Gastrocnemius medialis (tissue), 4 donors: ENCODE results near the gene ACTR6. TPM values are rescaled to one million over a fixed set of nuclear protein-coding genes. Genes with fewer than 3 reads are reported as not detected.

Experiments
- ATAC-seq, 2 donors: fragments of 150-250 bp; one replicate each; pipeline ENCODE4 v1.9.1; 2016
- DNase-seq, 2 donors: peaks; one replicate each; pipeline ENCODE4 v3.0.0-alpha.2; 2019
- H3K27ac ChIP-seq, 4 donors: fragments of 200-600 bp; sonication (generic); 1 replicate in 1 of 4; 2 replicates in 3 of 4; pipeline ENCODE4 v1.5.1; 2016 to 2018; ENCODE audit warnings: mild to moderate bottlenecking in 2 of 4, moderate library complexity in 1 of 4
- H3K27me3 ChIP-seq, 3 donors: fragments of 200-600 bp; sonication (generic) in 2 of 3; 1 replicate in 1 of 3; 2 replicates in 2 of 3; pipeline versions ENCODE4 v1.5.1 to v1.6.0; 2016 to 2019; ENCODE audit warnings: mild to moderate bottlenecking in 1 of 3, moderate library complexity in 1 of 3
- H3K36me3 ChIP-seq, 2 donors: fragments of 200-600 bp; sonication (generic) in 1 of 2; one replicate each; pipeline ENCODE4 v1.5.1; 2017 to 2018
- H3K4me1 ChIP-seq, 2 donors: fragments of 200-600 bp; sonication (generic) in 1 of 2; one replicate each; pipeline ENCODE4 v1.5.1; 2016 to 2017; ENCODE audit warnings: mild to moderate bottlenecking in 2 of 2
- H3K4me3 ChIP-seq, 4 donors: fragments of 200-600 bp; sonication (generic) in 3 of 4; 1 replicate in 1 of 4; 2 replicates in 3 of 4; pipeline ENCODE4 v1.5.1; 2016 to 2019; ENCODE audit warnings: mild to moderate bottlenecking in 2 of 4
- H3K9me3 ChIP-seq, 3 donors: fragments of 200-600 bp; sonication (generic) in 2 of 3; 1 replicate in 1 of 3; 2 replicates in 2 of 3; pipeline ENCODE4 v1.5.1; 2016 to 2019
- POLR2A ChIP-seq, 2 donors: fragments of 450-650 bp; IDR thresholded peaks; one replicate each; pipeline ENCODE4 v1.6.1; 2017; ENCODE audit warnings: antibody characterized with exemption in 2 of 2, mild to moderate bottlenecking in 2 of 2, moderate library complexity in 2 of 2
- in situ Hi-C, 4 donors: fragments of 200-750 bp; cut with MboI; loops; one replicate each; pipeline versions ENCODE4 v1.15.0 to v1.8.0; 2017; ENCODE audit warnings: low sequenced_read_pairs in 4 of 4
- intact Hi-C: fragments of 100-400 bp; cut with DNase I; formaldehyde crosslinking; loops from one replicate; pipeline ENCODE4 v1.15.1; 2023; ENCODE audit warnings: low total_unique reads
- total RNA-seq, 4 donors: library from RNA; depleted of rRNA; stranded (reverse); fragments of >200 nt; gene quantifications; one replicate each; pipeline versions ENCODE4 v1.1.0 to v1.2.3, GENCODE V29; 2016
- TF ChIP-seq, protein P1 (sequence below), 5 experiments: fragments of 450-650 bp in 3 of 5; fragments of 200-600 bp in 2 of 5; sonication (generic) in 2 of 5; IDR thresholded peaks in 4 of 5; conservative IDR thresholded peaks in 1 of 5; 1 replicate in 4 of 5; 2 replicates in 1 of 5; pipeline ENCODE4 v1.5.1; 2016 to 2019; ENCODE audit warnings: antibody characterized with exemption in 5 of 5, mild to moderate bottlenecking in 3 of 5, moderate library complexity in 3 of 5

Gene ACTR6
- total RNA-seq, 4 donors from 2014 or later = 8.4 to 19.2 (median 16.6) TPM

DNA sequence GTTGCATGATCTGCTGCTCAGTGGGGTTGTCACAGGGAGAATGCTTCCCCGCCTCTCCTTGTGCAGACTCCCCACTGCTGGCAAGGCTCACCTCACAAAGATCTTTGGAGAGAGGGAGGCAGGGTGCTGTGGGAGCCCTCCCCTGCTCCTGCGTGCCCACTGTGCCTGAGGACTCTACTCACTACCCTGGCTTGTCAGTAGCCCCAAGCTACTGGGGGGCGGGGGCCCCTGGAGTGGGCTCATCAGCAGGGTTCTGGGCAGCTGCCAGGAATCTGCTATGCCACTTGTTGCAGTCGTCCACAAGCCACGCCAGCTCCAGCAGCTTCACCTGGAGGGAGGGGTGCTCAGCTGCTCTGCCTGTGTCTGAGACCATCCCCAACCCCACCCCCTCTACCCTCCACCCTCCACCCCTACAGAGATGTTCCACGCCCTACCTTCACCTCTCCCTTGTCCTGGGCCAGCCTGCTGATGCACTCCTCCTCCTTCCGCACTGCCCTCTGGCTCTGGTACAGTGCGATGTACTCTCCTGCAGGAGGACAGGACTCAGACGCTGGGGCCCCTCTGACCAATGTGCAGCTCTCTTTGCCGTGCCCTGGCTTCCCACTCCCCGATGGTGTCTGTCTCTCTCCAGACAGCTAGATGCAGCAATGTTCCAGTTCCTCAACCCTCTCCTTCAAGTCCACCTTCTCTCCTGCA is 43.7 kb upstream of the ACTR6 start:
- H3K9me3 ChIP-seq = no peaks in the 10 kb centered on the region
- intact Hi-C loops = no loop called here
- DNase-seq = no peak

DNA sequence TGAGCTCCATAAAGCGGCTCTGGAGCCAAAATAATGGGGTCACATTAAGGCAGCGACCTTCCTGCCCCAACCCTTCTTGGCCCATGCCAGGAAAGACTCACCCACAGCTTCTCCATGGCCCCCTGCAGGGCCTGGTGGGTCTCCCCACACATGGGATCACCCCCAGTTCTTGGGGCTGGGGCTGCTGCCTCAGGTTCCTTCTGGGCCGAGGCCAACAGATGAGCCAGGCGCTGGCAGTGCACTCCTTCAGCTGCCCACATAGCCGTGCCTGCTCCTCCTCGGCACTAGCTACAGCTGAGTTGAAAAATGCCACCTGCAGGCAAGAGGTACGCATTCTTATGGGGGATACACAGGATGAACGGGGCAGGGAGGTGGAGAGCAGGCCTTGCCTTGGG is 43.2 kb upstream of the ACTR6 start:
- intact Hi-C loops (no loop called here), in situ Hi-C loops (no loop called here)
- no peak overlapping the region for H3K4me3 ChIP-seq
- no peak overlapping the region for H3K27ac ChIP-seq
- no peak for TF ChIP-seq POLR2A (IDR thresholded peaks at IDR 0.05)
- TF ChIP-seq, protein P1, sequence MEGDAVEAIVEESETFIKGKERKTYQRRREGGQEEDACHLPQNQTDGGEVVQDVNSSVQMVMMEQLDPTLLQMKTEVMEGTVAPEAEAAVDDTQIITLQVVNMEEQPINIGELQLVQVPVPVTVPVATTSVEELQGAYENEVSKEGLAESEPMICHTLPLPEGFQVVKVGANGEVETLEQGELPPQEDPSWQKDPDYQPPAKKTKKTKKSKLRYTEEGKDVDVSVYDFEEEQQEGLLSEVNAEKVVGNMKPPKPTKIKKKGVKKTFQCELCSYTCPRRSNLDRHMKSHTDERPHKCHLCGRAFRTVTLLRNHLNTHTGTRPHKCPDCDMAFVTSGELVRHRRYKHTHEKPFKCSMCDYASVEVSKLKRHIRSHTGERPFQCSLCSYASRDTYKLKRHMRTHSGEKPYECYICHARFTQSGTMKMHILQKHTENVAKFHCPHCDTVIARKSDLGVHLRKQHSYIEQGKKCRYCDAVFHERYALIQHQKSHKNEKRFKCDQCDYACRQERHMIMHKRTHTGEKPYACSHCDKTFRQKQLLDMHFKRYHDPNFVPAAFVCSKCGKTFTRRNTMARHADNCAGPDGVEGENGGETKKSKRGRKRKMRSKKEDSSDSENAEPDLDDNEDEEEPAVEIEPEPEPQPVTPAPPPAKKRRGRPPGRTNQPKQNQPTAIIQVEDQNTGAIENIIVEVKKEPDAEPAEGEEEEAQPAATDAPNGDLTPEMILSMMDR (IDR thresholded peaks at IDR 0.05 in 4 of 5, conservative IDR thresholded peaks at IDR 0.05 in 1 of 5) = no peak
- H3K4me1 ChIP-seq = no peaks in the 10 kb centered on the region
- no peaks in the 10 kb centered on the region for H3K27me3 ChIP-seq
- no peaks in the 10 kb centered on the region for H3K36me3 ChIP-seq
- no peak for DNase-seq
- no peak for ATAC-seq
- H3K9me3 ChIP-seq = no peaks in the 10 kb centered on the region

More for the DNA sequence above, 43.7 kb upstream of the ACTR6 start:
- no peak for ATAC-seq
- H3K36me3 ChIP-seq = no peaks in the 10 kb centered on the region
- no peak overlapping the region for H3K4me3 ChIP-seq
- TF ChIP-seq, protein P1 (IDR thresholded peaks at IDR 0.05 in 4 of 5, conservative IDR thresholded peaks at IDR 0.05 in 1 of 5) = no peak
- TF ChIP-seq POLR2A (IDR thresholded peaks at IDR 0.05) = no peak
- no peak overlapping the region for H3K27ac ChIP-seq
- in situ Hi-C loops = no loop called here
- no peaks in the 10 kb centered on the region for H3K27me3 ChIP-seq
- H3K4me1 ChIP-seq = no peaks in the 10 kb centered on the region

DNA sequence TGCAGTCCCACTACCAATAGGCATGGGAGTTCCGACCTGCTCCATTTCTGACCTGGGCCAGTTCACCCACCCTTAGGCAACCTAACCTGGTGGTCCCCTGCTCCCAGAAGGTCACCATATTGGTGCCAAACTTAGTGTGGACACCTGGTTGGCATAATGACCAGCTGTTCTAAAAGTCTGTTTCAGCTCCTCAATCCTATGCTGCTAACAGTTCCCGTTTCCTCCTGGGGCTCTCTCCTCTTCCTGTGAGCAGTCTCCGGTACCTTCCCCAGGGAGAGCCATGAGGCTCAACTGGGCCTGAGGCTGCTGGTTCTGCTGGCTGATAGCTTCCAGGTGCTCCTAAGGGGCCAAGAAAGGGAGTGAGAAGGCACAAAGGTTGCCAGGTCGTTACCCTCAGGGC is 42.1 kb upstream of the ACTR6 start:
- TF ChIP-seq, protein P1 (IDR thresholded peaks at IDR 0.05 in 4 of 5, conservative IDR thresholded peaks at IDR 0.05 in 1 of 5) = no peak
- no peak for TF ChIP-seq POLR2A (IDR thresholded peaks at IDR 0.05)
- Histone ChIP-seq H3K27me3 (no peaks in the 10 kb centered on the region), H3K27ac (no peak overlapping the region), H3K36me3 (no peaks in the 10 kb centered on the region), H3K4me3 (no peak overlapping the region), H3K4me1 (peaks cover 0 to under 1% of the 10 kb centered on the region in 2 donors), H3K9me3 (no peaks in the 10 kb centered on the region)
- in situ Hi-C loops = no loop called here
- ATAC-seq (no peak), DNase-seq (no peak)
- intact Hi-C loops = no loop called here

DNA sequence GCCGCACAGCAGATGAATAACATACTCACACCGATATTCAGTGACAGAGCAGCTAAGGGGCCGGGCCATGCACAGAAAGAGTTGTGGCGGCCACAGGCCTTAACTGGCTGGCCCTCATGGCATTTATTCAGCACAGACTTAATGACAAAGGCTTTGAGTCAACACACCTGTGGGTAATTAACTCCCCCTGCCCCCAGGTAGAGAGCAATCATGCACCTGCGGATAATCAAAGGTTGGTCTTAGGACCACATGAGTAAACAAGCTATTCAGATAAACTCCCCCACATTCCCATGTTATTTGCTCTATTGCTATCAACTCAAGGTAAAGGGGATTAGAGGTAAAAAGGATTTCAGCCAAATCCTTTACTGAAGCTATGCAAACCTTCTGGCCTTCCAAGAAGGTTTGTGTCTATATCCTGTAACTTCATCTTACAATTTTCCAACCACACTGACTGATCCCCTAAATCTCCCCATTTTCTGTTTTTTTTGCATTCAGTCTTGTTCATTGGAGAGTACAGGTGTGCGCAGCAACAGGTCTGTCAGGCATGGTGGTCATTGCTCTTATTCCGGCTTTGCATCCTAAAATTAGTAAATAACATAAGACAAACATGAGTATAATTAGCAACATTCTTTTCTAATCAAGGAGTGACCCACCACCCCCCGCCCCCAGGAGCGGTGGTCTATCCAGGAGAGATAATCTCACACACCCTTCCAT is 41.1 kb upstream of the ACTR6 start:
- ATAC-seq = no peak
- intact Hi-C loops = no loop called here
- in situ Hi-C loops = no loop called here

More for the DNA sequence above, 41.1 kb upstream of the ACTR6 start:
- H3K9me3 ChIP-seq = no peaks in the 10 kb centered on the region
- TF ChIP-seq, protein P1 (IDR thresholded peaks at IDR 0.05 in 4 of 5, conservative IDR thresholded peaks at IDR 0.05 in 1 of 5) = no peak
- no peak for TF ChIP-seq POLR2A (IDR thresholded peaks at IDR 0.05)
- H3K27ac ChIP-seq = no peak overlapping the region
- peaks cover 4 to 7% of the 10 kb centered on the region in 2 donors for H3K4me1 ChIP-seq
- H3K4me3 ChIP-seq = no peak overlapping the region
- no peaks in the 10 kb centered on the region for H3K36me3 ChIP-seq
- H3K27me3 ChIP-seq = no peaks in the 10 kb centered on the region
- no peak for DNase-seq
